GM18867 (cell line): ENCODE results near the gene AAGAB.

ENCODE experiments used
- ATAC-seq: cut with Tn5 transposase; IDR thresholded peaks from one replicate; pipeline ENCODE4 v1.9.1; 2021; ENCODE audit warnings: mild to moderate bottlenecking, moderate library complexity; ENCODE audit not compliant: unreplicated experiment

The AAGAB gene

GRCh38 chr15:67174864-67175573, 79.4 kb downstream of the AAGAB start:
- no peak for ATAC-seq

GRCh38 chr15:67174446-67174845, 80.0 kb downstream of the AAGAB start:
- no peak for ATAC-seq

- ATAC-seq: no peak
Measured at GRCh38 chr15:67173786-67174185, 80.7 kb downstream of the AAGAB start.

GRCh38 chr15:67173005-67173404, 81.5 kb downstream of the AAGAB start:
- ATAC-seq: no peak

GRCh38 chr15:67172172-67172571, 82.3 kb downstream of the AAGAB start:
- no peak for ATAC-seq

GRCh38 chr15:67171471-67171870, 83.0 kb downstream of the AAGAB start:
- ATAC-seq: no peak

- ATAC-seq: no peak
Measured at GRCh38 chr15:67170143-67170925, 84.1 kb downstream of the AAGAB start.

GRCh38 chr15:67168694-67169093, 85.8 kb downstream of the AAGAB start:
- no peak for ATAC-seq

- ATAC-seq: no peak
Measured at GRCh38 chr15:67167091-67167490, 87.4 kb downstream of the AAGAB start.

- ATAC-seq: no peak
Measured at GRCh38 chr15:67166280-67167009, 88.0 kb downstream of the AAGAB start.

- no peak for ATAC-seq
Measured at GRCh38 chr15:67165254-67166253, 88.9 kb downstream of the AAGAB start.

- ATAC-seq: no peak
Measured at GRCh38 chr15:67164811-67165253, 89.6 kb downstream of the AAGAB start.

- ATAC-seq: no peak
Measured at GRCh38 chr15:67164401-67164791, 90.1 kb downstream of the AAGAB start.

GRCh38 chr15:67163180-67163579, 91.3 kb downstream of the AAGAB start:
- no peak for ATAC-seq

GRCh38 chr15:67161881-67162280, 92.6 kb downstream of the AAGAB start:
- no peak for ATAC-seq

GRCh38 chr15:67161412-67161811, 93.0 kb downstream of the AAGAB start:
- ATAC-seq: no peak

GRCh38 chr15:67158367-67158766, 96.1 kb downstream of the AAGAB start:
- ATAC-seq: no peak

GRCh38 chr15:67157521-67158252, 96.8 kb downstream of the AAGAB start:
- no peak for ATAC-seq

- no peak for ATAC-seq
Measured at GRCh38 chr15:67156834-67157233, 97.6 kb downstream of the AAGAB start.

GRCh38 chr15:67156426-67156825, 98.0 kb downstream of the AAGAB start:
- no peak for ATAC-seq
